Skin epidermis (tissue), 12 donors: Measurements from ENCODE around the gene ADAMTSL3.

Experiments
- H3K27ac ChIP-seq, 21 experiments: fragments of 200-600 bp; sonication (generic) in 11 of 21; one replicate each; pipeline ENCODE4 v1.5.0; 2020; ENCODE audit warnings: mild to moderate bottlenecking in 3 of 21, inconsistent platforms in 2 of 21, moderate library complexity in 2 of 21
- H3K4me3 ChIP-seq, 7 experiments: fragments of 200-600 bp; sonication (generic) in 2 of 7; one replicate each; pipeline ENCODE4 v1.5.0; 2020; ENCODE audit warnings: inconsistent platforms in 2 of 7, mild to moderate bottlenecking in 2 of 7, moderate library complexity in 1 of 7

Gene ADAMTSL3

GRCh38 chr15:83655237-83655616 is 1.3 kb downstream of the ADAMTSL3 start:
- no peak overlapping the region for H3K4me3 ChIP-seq
- H3K27ac ChIP-seq: no peak overlapping the region

GRCh38 chr15:83656192-83656591 is 2.3 kb downstream of the ADAMTSL3 start:
- Histone ChIP-seq H3K4me3 (no peak overlapping the region), H3K27ac (no peak overlapping the region)

GRCh38 chr15:83656943-83657528 is 3.1 kb downstream of the ADAMTSL3 start:
- H3K27ac ChIP-seq: no peak overlapping the region
- no peak overlapping the region for H3K4me3 ChIP-seq

GRCh38 chr15:83657549-83657948 is 3.6 kb downstream of the ADAMTSL3 start:
- no peak overlapping the region for H3K27ac ChIP-seq
- no peak overlapping the region for H3K4me3 ChIP-seq

- no peak overlapping the region for H3K27ac ChIP-seq
These were observed 4.8 kb downstream of the ADAMTSL3 start for GRCh38 chr15:83658430-83659416.

GRCh38 chr15:83659417-83659812 is 5.5 kb downstream of the ADAMTSL3 start:
- H3K4me3 ChIP-seq: no peak overlapping the region
- H3K27ac ChIP-seq: no peak overlapping the region

More at GRCh38 chr15:83658430-83659416, 4.8 kb downstream of the ADAMTSL3 start:
- no peak overlapping the region for H3K4me3 ChIP-seq

- Histone ChIP-seq H3K4me3 (no peak overlapping the region), H3K27ac (no peak overlapping the region)
These were observed 11.6 kb downstream of the ADAMTSL3 start for GRCh38 chr15:83665480-83665879.

GRCh38 chr15:83670672-83671229 is 16.8 kb downstream of the ADAMTSL3 start:
- Histone ChIP-seq H3K27ac (no peak overlapping the region), H3K4me3 (no peak overlapping the region)

- Histone ChIP-seq H3K4me3 (no peak overlapping the region), H3K27ac (no peak overlapping the region)
These were observed 17.7 kb downstream of the ADAMTSL3 start for GRCh38 chr15:83671603-83672002.

GRCh38 chr15:83673385-83673784 is 19.5 kb downstream of the ADAMTSL3 start:
- H3K4me3 ChIP-seq: no peak overlapping the region
- no peak overlapping the region for H3K27ac ChIP-seq

GRCh38 chr15:83682476-83683088 is 28.7 kb downstream of the ADAMTSL3 start:
- Histone ChIP-seq H3K4me3 (no peak overlapping the region), H3K27ac (no peak overlapping the region)

GRCh38 chr15:83685916-83686332 is 32.0 kb downstream of the ADAMTSL3 start:
- no peak overlapping the region for H3K27ac ChIP-seq

GRCh38 chr15:83688201-83688600 is 34.3 kb downstream of the ADAMTSL3 start:
- Histone ChIP-seq H3K27ac (no peak overlapping the region), H3K4me3 (no peak overlapping the region)

More at GRCh38 chr15:83685916-83686332, 32.0 kb downstream of the ADAMTSL3 start:
- no peak overlapping the region for H3K4me3 ChIP-seq

- no peak overlapping the region for H3K27ac ChIP-seq
These were observed 36.8 kb downstream of the ADAMTSL3 start for GRCh38 chr15:83690676-83691075.

GRCh38 chr15:83692746-83693581 is 39.0 kb downstream of the ADAMTSL3 start:
- no peak overlapping the region for H3K27ac ChIP-seq

More at GRCh38 chr15:83690676-83691075, 36.8 kb downstream of the ADAMTSL3 start:
- H3K4me3 ChIP-seq: no peak overlapping the region

GRCh38 chr15:83694015-83694414 is 40.1 kb downstream of the ADAMTSL3 start:
- no peak overlapping the region for H3K27ac ChIP-seq
- no peak overlapping the region for H3K4me3 ChIP-seq

More at GRCh38 chr15:83692746-83693581, 39.0 kb downstream of the ADAMTSL3 start:
- H3K4me3 ChIP-seq: no peak overlapping the region

GRCh38 chr15:83694536-83694935 is 40.6 kb downstream of the ADAMTSL3 start:
- no peak overlapping the region for H3K27ac ChIP-seq
- H3K4me3 ChIP-seq: no peak overlapping the region

GRCh38 chr15:83695246-83695645 is 41.3 kb downstream of the ADAMTSL3 start:
- Histone ChIP-seq H3K4me3 (no peak overlapping the region), H3K27ac (no peak overlapping the region)

GRCh38 chr15:83695901-83696425 is 42.0 kb downstream of the ADAMTSL3 start:
- H3K27ac ChIP-seq: no peak overlapping the region
- H3K4me3 ChIP-seq: no peak overlapping the region
